Femur (tissue), 1 donor: ENCODE measurements around the gene STXBP5L.
A peak's percentile ranks its signal among the peaks of the same experiment; 100 is the strongest.
"Not testable (repeated sequence)": the region's sequence is repeated elsewhere in the genome, so short reads cannot be mapped to it uniquely, and the experiment has no call there.

ENCODE experiments used
- DNase-seq: peaks from one replicate; pipeline ENCODE4 v3.0.0-alpha.2; 2017

STXBP5L gene

DNA sequence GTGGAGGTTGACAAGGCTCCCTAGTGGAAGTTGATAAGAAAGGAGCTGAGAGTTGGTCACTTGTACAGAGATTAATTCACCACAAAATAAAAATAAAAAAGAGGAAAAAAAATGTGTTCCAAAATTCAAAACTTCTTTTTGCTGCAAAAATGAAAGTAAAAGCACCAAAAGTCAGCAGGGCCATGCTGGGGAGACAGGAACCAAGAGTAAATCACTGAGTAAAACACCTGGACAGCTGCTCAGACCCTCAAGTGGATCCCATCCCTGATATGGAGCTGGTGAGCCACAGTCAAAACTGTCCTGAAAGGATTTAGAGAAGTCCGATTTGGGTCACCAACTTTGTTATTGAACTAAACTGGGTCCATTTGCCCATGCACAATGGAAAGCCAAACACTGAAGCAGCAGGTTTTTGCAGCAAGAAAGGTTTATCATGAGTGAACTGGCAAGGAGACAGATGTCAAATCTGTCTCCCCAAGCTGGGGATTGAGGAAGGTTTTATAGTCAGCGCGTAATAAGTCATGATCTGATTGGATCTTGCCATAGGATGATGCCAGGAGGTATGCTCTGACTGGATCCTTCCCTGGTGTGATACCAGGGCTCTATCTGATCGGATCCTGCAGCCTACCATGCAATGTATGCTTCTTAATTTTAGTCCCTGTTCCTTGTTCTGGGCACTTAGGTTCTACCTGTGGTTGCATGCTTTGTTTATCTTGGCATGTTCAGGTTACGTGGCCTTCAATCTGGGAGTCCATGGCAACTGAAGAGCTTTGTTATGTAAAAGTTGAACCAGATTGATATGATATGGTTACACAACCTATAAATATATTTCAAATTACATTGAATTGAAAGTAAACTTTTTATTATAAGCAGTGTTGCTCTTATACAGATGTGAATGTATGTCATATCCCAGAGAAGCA lies 324.6 kb downstream of the STXBP5L start:
- no peak for DNase-seq

DNA sequence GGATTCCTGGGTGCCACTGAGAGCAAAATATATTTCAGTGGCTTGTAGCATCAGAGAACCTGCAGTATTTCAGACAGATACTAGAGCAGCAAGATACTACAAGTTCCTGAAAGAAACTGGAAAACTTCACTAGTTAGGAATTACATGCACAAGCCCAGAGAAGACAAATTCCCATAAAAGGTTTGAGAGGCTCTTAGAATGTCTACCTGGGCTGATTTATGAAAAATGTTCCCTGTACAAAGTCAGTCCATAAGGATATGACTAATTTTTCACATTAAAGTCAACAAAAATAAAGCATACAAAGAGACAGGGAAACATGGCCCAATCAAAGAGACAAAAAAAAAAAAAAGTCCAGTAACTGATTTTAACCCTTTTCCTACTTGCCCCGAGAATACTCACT lies 335.2 kb downstream of the STXBP5L start:
- no peak for DNase-seq

DNA sequence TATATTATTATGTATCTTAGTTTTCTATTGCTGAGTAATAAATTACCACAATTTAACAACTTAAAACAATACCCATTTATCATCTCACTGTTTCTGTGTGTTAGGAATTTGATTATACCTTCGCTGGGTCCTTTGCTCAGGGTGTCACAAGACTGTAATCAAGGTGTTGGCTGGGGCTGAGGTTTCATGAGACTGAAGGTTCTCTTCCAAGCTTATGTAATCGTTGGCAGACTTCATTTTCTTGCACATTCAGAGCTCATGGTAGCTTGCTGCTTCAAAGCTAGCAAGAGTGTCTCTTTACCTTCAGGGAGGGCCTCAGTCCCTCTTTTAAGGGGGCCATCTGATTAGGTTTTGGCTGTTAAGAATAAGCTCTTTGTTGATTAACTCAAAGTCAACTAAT lies 344.7 kb downstream of the STXBP5L start:
- DNase-seq: no peak

DNA sequence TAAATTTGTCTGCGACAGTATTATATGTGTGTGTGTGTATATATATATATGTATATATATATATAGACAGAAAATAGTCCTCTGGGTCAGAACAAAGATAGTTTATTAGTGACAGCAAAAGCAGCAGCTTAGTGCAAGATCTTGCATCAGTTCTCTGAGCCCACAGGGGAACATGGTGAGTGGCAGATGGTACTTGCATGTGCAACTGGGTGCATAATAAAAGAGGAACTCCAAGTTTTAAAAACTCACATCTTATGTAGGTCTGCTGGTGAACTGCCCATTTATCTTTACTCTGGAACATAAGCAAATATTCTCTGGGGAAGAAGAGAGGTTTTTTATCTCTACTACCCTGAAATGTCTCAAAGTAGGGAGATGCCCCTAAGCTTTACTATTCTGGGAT lies 361.4 kb downstream of the STXBP5L start:
- no peak for DNase-seq

DNA sequence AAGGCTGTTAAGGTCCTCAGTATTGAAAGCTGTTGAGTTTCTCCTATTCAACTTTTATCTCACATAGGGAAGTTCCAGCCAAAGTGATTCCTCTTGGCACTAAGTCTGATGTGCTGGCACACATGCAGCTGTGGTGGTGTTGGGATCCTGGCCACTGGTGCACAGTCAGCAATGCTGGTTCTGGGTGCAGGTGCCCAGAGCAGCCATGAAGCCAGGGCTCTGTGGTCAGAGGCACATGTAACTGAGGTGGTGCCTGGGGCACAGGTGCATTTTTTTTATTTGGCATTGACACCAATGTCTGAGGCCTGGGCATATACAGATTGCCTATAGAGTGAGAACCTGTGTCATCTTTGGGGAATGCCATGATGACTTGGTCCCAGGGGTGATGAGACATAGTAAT lies 366.4 kb downstream of the STXBP5L start:
- no peak for DNase-seq

DNA sequence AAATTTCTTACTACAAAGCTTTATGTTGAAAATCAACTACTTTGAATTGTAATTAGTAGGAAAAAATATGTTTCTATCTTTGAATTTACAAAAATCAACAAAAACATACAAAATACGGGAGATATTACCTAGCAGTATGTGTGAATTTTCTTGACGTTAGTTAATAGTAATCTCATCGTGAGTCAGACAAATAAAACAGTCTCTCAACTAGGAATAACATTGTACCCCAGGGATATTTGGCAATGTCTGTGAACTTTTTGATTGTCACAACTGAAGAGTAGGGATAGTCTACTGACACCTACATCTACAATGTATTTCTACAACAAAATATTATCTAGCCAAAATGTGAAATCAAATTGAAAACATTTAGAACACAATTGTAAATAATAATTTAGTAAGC lies 387.4 kb downstream of the STXBP5L start:
- DNase-seq: no peak

DNA sequence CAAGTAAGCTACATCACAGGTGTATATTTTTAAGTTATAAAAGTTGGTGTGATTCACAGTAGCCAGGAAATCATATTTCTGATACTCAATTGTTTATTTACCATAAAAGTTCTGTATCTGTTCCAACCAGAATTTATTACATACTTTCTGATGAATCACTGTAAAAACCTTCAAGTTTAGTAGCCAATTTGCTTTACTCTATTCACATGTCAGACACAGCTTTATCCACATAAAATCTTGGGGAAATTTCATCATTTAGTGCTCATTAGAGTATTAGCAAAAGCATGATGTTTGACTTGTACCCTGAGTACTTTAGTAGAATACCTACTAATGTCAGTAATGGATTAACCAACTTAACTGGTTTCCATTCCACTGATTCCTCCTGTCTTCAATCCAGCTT lies 388.0 kb downstream of the STXBP5L start:
- DNase-seq: no peak

DNA sequence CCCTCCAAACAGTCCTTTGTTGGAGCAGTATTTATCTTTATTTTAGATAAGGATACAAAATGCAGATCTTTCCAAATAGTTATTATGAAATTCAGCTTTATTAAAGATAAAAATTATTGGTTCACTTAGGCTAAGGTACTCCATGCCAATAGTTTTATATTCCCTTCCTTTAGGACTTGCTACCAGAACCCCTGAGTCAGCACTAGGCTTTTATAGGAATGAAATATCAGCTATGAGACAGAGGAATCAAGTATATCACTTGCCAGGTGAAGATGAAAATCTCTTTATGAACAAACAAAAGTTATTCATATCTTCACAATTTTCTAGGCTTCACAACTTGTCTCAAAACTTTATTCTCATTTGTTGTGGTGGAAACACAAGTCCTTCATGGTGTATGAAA lies 416.3 kb downstream of the STXBP5L start:
- no peak for DNase-seq

DNA sequence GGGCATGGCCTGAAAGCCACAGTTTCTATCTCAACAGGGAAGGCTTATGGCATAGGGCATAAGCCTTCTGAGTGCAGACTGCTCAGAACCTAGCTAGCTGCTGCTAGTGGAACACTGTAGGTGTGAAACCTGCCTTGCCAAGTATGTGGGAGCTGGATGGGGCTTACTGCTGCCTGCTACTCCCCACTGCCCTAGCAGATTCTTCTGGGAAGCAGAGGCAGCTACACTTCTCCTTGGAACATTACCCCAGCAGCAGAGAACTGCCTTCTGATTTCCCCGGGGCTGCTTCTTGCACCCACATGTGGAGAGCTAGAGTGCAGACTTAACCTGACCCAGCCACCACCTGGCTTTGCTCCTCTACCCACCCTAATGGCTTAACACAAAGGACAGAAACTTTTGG lies 422.1 kb downstream of the STXBP5L start:
- DNase-seq: no peak

DNA sequence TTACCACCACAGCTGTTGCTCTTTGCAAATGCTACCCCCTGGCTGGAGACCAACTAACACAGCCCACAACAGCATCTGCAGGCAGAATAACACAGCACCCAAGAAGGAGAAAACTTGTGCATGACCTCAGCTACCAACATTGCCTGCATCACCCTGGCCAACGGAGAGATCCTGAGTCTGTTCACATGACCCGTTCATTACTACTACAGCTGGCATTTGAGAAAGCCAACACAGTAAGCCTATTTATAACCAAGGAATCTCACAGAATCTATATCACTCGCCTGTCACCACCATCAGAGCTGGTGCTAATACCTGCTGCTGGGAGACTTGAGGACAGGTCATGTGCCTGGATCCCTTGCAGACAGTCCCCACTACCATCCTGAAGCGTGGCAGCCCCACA lies 422.6 kb downstream of the STXBP5L start:
- DNase-seq: peak; percentile 31

DNA sequence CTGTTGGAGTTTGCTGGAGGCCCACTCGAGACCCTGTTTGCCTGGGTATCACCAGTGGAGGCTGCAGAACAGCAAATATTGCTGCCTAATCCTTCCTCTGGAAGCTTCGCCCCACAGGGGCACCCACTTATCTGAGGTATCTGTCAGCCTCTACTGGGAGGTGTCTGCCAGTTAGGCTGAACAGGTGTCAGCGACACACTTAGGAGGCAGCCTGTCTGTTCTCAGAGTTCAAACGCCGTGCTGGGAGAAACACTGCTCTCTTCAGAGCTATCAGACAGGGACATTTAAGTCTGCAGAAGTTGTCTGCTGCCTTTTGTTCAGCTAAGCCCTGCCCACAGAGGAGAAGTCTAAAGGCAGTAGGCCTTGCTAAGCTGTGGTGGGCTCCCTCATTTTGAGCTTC lies 448.0 kb downstream of the STXBP5L start:
- DNase-seq: not testable (repeated sequence)

DNA sequence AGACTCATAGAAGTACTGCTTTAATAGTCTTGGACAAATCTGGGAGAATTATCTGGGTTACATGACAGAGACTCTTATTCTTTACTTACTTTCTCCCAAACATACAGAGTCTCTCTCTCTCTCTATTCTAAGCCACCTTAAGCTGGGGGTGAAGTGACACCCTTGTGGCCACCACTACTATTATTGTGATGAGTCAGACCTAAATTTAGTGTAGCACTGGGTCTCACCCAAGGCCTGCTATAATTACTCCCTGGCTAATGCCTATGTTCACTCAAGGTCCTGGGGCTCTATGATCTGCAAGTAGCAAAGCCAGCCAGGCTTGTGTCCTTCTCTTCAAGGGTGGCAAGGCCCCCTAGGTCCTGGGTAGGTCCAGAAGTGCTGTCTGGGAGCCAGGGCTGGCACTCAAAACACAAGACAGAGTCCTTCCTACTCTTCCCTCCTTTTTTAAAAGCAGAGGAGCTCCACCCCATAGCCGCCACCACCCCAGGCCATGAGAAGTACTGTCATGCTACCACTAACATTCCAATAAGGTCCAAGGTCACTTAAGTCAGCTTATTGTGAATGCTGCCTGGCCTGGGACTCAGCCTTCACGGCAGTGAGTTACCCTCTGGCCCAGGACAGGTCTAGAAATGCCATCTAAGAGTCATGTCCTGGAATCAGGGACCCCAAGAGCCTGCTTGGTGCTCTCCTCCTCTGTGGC lies 454.2 kb downstream of the STXBP5L start:
- DNase-seq: no peak

DNA sequence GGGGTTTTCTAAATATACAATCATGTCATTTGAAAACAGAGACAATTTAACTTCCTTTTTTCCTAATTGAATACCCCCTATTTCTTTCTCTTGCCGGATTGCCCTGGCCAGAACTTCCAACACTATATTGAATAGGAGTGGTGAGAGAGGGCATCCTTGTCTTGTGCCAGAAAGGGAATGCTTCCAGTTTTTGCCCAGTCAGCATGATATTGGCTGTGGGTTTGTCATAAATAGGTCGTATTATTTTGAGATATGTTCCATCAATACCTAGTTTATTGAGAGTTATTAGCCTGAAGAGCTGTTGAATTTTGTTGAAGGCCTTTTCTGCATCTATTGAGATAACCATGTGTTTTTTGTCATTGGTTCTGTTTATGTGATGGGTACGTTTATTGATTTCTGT lies 480.3 kb downstream of the STXBP5L start:
- not testable (repeated sequence) for DNase-seq

DNA sequence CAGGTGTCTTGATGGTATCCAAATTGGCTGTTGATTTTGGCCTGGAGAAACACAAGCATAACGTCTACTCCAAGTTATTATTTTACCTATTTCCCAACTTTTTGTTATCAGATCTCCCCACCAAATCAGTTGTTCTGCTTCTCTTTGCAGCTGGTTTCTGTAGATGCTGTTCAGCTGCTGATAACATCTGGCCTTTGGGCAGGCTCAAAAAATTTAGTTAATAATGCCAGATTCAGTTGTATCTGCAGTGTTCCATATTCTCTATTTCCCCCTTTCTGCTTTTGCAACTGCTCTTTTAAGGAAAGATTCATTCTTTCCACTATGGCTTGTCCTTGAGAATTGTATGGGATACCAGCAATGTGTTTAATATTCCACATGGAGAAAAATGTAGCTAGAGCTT lies 488.0 kb downstream of the STXBP5L start:
- DNase-seq: not testable (repeated sequence)

DNA sequence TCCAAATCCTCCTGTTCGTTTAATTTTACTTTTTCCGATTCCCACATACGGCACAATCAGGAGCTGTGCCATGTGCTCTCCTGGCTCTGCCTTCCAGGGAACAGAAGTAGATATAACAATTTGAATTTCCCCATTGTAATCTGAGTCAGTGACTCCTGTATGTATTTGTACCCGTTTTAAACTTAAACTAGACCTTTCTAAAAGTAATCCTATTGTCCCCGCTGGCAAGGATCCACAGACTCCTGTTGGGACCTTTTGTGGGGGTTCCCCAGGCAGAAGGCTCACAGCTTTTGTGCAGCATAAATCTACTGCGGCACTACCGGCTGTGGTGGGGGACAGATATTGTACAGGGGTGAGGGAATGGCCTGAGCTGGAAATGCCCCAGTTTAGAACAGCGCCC lies 490.0 kb downstream of the STXBP5L start:
- DNase-seq: not testable (repeated sequence)

DNA sequence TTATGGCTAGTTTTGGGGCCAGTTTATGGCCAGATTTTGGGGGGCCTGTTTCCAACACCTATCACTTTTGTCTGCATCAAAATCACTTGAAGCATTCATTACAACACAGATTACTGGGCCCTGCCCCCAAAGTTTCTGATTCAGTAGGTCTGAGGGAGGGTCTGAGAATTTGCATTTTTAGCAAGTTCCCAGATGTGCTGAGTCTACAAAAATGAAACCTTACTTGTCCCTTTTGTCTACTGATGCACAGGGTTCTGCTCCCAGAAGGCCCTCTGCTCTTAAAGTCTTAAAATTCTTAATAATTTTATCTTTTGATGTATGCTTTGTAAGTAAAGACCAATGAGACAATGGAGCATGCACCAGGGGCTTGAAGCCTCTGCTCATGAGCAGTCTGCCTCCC lies 491.8 kb downstream of the STXBP5L start:
- DNase-seq: no peak

DNA sequence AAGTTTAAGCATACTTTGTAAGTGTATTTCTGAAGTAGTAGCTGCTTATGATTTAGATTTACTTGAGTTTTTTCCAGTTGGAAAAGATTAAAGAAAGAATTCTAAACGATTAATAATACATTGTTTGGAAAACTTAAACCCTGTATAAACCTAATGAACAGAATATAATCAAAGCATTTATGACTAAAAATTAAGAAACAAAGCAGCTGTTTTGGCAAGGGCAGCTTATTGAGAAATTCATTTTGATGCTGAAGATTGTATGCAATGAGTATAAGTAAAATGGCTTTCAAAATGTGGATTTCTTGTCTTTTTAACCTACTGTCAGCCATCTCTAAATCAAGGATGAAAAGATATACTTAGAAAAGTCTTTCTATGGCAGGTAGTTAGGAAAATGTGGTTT lies 497.6 kb downstream of the STXBP5L start:
- no peak for DNase-seq

DNA sequence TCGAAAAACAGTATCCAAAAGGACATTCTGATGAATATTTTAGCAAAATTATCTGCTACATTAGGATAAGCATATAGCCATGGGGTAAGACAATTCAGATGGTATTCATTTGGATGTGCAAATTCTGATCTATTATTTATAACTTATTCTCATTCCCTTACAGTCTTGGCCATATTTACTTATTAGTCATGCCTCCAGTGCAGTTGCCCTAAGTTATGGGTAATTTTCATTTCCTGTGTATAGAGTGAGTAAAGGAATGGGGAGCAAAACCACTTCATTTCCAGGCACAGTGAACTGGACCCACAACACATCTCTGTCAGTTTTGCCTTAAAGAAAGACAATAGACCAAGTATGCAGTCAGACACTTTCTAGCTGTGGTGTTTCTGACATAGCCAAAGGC lies 503.5 kb downstream of the STXBP5L start:
- no peak for DNase-seq

DNA sequence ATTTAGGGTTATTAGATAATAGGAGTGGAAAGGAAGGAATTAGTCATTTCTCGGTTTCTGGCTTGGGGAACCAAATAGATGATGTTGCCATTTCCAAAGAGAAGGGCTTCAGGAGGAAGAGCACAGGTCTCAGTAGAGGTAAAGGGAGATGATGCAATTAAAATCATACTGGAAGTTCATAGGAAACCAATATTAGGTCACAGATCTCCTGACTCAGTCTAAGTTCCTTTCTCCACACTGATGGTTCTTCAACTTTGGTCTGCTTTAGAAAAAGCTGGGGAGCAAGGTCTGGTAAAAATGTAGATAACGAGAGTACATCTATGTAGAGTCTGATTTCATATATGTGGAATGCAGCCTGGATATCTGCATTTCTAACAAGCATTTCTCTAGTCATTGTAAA lies 506.9 kb downstream of the STXBP5L start:
- no peak for DNase-seq

DNA sequence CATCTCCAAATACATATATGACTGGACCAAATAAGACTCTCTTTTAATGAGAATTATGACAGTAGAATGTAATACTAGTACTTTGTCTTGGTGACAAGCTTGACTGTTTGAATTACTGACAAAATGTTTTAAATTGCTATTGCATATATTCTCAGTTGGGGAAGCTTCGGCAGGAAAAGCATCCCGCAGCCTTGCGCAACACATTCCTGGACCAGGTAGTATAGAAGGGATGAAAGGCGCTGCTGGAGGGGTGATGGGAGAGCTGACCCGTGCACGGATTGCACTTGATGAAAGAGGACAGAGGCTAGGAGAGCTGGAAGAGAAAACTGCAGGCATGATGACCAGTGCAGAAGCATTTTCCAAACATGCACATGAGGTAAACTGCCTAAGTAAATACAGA lies 510.2 kb downstream of the STXBP5L start:
- DNase-seq: no peak

DNA sequence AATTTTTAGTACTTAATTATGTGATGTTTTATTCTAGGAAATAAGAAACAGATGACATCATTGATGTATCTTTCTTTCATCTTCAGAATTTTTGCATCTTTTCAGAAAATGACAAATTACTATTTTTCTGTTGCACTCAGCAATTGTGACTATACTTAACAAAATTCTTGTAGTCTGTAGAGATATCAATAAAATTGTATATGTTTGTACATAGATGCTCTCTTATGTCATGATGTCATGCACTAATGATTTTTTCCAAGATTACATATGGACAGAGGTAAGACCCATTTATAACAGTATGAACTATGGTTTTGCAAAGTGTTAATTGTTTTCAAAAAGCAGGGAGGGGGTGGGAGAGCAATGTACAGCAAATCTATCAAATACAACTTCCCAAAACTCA lies 516.5 kb downstream of the STXBP5L start:
- no peak for DNase-seq

DNA sequence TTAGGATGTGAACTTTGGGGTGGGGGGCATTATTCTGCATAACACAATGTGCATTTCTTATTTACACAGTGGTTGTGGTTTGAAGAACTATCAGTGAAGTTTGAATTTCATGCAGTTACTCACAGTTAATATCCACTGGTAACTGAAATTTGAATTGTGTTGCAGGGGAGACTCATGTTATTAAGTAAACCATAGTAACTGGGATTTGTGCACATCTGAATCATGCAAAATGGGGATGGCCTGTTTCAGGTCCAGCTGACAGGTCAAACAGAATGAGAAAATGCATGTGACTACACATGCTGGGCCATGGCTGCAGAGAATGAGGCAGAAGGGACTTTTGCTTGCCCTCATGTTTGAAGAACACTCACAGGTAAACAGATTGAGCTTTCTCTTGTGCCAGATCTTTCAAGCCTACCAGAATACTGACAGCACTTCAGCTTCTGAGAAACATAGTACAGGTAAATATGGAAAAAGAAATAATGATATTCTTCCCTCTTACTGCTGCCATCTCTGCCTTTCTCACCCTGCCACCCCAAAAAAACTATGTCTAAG lies 522.7 kb downstream of the STXBP5L start:
- DNase-seq: no peak

DNA sequence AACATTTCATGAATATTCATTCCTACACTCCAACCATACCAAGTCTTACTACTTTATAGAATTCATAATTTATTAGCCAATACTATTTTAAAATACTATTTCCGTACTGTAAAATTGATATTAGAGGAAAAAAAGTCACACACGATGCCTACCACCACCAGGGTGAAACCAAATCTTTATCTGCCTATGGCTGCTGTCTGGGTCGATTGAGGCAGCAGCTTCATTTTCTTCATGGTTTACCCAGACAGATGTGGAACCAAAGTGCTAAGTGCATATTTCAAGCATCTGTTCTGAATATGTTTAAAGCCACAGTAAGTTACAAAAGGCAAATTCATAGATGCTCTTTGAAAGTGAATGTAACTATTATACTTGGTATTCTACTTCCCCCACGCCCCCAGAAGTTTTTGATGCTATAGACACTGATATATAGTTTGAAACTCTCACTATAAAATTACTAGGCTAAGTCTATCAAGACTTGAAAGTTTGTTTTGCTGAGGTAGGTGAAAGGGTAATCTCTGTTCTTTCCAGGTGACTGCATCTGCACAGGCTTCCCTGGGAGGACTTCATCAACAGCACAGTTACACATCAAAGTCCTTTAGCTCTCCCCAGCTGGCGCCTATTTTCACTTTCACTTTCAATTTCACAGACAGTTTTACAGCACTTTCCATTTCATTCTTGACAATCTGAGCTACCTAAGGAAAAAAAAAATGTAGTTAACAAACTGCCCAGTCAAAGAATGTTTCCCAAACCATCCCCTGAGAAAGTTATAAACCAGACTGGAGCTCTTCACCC lies 523.9 kb downstream of the STXBP5L start:
- peak; percentile 17 for DNase-seq
